ENCODE measurements around the gene DIPK1B.

DIPK1B gene

DNA sequence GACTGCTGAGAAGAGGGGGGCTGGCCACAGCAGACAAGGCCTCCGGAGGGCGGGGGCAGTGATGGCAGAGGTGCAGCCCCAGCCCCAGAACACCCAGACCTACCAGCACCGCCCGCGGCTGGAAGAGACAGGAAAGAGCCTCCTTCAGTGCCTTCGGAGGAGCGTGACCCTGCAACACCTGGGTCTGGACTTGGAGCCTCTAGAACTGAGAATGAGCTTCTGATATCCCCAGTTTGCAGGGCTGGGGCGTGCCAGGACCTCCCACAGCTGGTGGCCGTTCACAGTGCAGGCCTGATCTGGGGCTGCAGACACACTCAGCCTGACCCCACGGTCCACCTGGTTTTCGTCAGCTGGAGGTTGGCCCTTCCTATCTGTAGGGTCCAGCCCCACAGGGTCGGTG is 21.2 kb downstream of the DIPK1B start:
- Histone ChIP-seq H3K9ac (ENCODE audit: low read length in 2 of 2) (no peak overlapping the region), H3K4me1 (ENCODE audit: control insufficient read depth, insufficient read depth, low read length) (peaks cover 9% of the 10 kb centered on the region)

DNA sequence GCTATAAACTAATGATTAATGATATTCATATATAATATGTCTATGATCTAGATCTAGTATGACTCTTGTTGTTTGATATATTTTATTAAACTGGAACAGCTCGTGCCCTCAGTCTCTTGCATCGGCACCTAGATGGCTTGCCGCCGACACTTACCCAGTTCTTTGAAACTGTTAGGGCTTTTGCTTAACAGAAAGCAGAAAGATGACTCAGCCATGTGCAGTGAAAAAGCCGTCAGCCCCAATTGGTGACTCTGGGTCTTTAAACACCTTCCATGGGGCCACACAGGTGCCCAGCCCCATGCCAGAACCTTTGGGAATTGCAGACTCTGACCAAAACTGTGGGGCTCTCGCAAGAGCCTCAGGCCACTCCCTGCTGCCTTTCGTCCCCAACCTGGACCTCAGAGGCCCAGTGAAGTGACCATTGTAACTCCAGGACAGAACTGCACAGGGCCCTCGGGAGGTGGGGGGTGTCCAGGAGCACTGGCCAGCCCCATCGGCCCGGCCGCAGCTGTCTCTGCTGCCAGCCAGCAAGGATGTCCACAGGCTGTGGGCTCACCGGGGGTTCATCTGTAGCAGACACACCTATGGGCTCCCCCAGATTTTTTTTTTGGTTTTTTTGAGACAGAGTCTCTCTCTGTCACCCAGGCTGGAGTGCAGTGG is 22.6 kb downstream of the DIPK1B start:
- H3K9ac ChIP-seq (ENCODE audit: low read length in 2 of 2): no peak overlapping the region
- peaks cover 0 to 2% of the 10 kb centered on the region in 2 donors for H3K27me3 ChIP-seq (ENCODE audit: control insufficient read depth in 1 of 2, insufficient read depth in 2 of 2, low read length in 2 of 2)
- no peaks in the 10 kb centered on the region for H3K4me1 ChIP-seq (ENCODE audit: control insufficient read depth, insufficient read depth, low read length)
- no peak overlapping the region for H3K27ac ChIP-seq (ENCODE audit: low read length)
- no peaks in the 10 kb centered on the region for H3K9me3 ChIP-seq (ENCODE audit: control insufficient read depth in 2 of 2, low read length in 2 of 2)
- H3K4me3 ChIP-seq (ENCODE audit: low read length in 2 of 2): no peak overlapping the region
- no peaks in the 10 kb centered on the region for H3K36me3 ChIP-seq (ENCODE audit: control insufficient read depth in 2 of 2, insufficient read depth in 2 of 2, low read length in 2 of 2)

More for the DNA sequence above, 21.2 kb downstream of the DIPK1B start:
- Histone ChIP-seq H3K4me3 (ENCODE audit: low read length in 2 of 2) (no peak overlapping the region), H3K27ac (ENCODE audit: low read length) (no peak overlapping the region), H3K27me3 (ENCODE audit: control insufficient read depth in 1 of 2, insufficient read depth in 2 of 2, low read length in 2 of 2) (no peaks in the 10 kb centered on the region), H3K9me3 (ENCODE audit: control insufficient read depth in 2 of 2, low read length in 2 of 2) (no peaks in the 10 kb centered on the region), H3K36me3 (ENCODE audit: control insufficient read depth in 2 of 2, insufficient read depth in 2 of 2, low read length in 2 of 2) (no peaks in the 10 kb centered on the region)

DNA sequence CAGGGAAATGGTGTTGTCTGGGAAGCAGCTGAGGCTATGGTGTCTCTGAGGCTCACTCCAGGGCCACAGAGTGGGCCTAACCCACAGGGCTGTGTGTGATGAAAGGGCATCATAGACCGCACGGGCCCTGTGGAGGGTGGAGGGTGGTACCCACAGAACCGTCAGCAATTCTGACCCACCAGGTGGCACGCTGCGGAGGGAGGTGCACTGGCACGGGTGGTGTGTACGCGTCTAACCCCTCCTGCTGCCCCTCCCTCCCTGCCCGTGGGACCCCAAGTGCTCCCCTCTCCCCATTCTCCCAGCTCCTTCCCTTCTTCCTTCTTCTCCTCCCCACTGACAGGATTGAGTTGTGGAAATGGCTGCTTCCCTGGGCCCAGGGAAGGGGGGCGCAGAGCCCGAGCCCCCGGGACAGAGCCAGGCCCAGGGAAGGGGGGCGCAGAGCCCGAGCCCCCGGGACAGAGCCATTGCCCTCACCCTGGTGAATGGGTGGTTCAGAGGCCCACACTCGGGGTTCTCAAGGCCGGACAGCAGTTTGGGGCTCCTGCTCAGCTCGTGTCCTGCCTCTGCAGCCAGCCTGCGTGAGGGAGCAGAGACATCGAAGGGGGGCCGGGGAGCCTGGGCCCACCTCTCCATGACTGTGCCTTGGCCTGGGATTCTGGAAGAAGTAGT is 23.6 kb downstream of the DIPK1B start:
- H3K9me3 ChIP-seq (ENCODE audit: control insufficient read depth in 2 of 2, low read length in 2 of 2): no peaks in the 10 kb centered on the region
- no peak overlapping the region for H3K27ac ChIP-seq (ENCODE audit: low read length)
- H3K4me3 ChIP-seq (ENCODE audit: low read length in 2 of 2): no peak overlapping the region
- no peaks in the 10 kb centered on the region for H3K36me3 ChIP-seq (ENCODE audit: control insufficient read depth in 2 of 2, insufficient read depth in 2 of 2, low read length in 2 of 2)
- H3K9ac ChIP-seq (ENCODE audit: low read length in 2 of 2): no peak overlapping the region
- no peaks in the 10 kb centered on the region for H3K4me1 ChIP-seq (ENCODE audit: control insufficient read depth, insufficient read depth, low read length)
- H3K27me3 ChIP-seq (ENCODE audit: control insufficient read depth in 1 of 2, insufficient read depth in 2 of 2, low read length in 2 of 2): peaks cover 4% of the 10 kb centered on the region in 2 donors

DNA sequence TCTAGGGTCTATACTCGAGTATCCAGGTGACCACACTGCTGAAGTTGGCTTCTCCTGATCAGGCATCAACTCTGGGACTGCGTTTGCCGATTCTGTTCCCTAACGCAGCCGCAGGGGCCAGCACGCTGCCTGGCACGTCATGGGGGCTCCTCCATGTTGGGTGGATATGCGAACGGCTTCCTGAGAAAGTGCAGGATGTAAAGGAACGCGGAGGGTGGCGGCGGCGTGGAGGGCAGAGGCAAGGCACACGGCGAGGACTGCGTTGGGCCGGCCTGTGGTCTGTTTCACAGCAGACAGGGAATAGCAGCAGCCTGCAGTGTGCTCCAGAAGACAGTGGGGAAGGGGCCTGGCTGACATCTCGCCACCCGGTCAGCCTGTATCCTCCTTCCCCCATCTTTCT is 26.6 kb downstream of the DIPK1B start:
- H3K9me3 ChIP-seq (ENCODE audit: control insufficient read depth in 2 of 2, low read length in 2 of 2): no peaks in the 10 kb centered on the region
- H3K27ac ChIP-seq (ENCODE audit: low read length): no peak overlapping the region
- no peaks in the 10 kb centered on the region for H3K36me3 ChIP-seq (ENCODE audit: control insufficient read depth in 2 of 2, insufficient read depth in 2 of 2, low read length in 2 of 2)
- peaks cover 26 to 29% of the 10 kb centered on the region in 2 donors for H3K27me3 ChIP-seq (ENCODE audit: control insufficient read depth in 1 of 2, insufficient read depth in 2 of 2, low read length in 2 of 2)
- H3K9ac ChIP-seq (ENCODE audit: low read length in 2 of 2): no peak overlapping the region
- H3K4me1 ChIP-seq (ENCODE audit: control insufficient read depth, insufficient read depth, low read length): peaks cover 2% of the 10 kb centered on the region
- no peak overlapping the region for H3K4me3 ChIP-seq (ENCODE audit: low read length in 2 of 2)

DNA sequence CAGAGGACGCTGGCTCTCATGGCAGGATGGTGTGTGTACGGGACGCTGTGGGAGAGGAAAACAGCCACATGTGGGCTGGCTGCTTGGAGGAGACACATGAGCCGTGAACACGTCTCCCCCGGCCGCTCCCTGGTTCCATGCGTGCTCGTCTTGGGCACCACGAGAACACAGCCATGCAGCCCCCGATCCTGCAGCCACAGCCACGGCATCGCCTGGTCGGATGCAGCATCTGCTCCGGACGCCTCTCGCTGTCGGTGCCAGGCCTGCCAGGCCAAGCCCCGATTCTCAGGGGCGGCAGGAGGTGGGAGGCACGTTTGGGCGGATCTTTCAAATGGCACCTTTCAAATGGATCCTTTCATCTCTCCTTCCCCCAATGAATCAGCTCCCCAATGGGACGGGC is 27.1 kb downstream of the DIPK1B start:
- no peaks in the 10 kb centered on the region for H3K36me3 ChIP-seq (ENCODE audit: control insufficient read depth in 2 of 2, insufficient read depth in 2 of 2, low read length in 2 of 2)
- H3K4me3 ChIP-seq (ENCODE audit: low read length in 2 of 2): no peak overlapping the region
- no peaks in the 10 kb centered on the region for H3K9me3 ChIP-seq (ENCODE audit: control insufficient read depth in 2 of 2, low read length in 2 of 2)
- H3K4me1 ChIP-seq (ENCODE audit: control insufficient read depth, insufficient read depth, low read length): peaks cover 2% of the 10 kb centered on the region
- no peak overlapping the region for H3K9ac ChIP-seq (ENCODE audit: low read length in 2 of 2)
- peaks cover 27 to 30% of the 10 kb centered on the region in 2 donors for H3K27me3 ChIP-seq (ENCODE audit: control insufficient read depth in 1 of 2, insufficient read depth in 2 of 2, low read length in 2 of 2)
- no peak overlapping the region for H3K27ac ChIP-seq (ENCODE audit: low read length)

DNA sequence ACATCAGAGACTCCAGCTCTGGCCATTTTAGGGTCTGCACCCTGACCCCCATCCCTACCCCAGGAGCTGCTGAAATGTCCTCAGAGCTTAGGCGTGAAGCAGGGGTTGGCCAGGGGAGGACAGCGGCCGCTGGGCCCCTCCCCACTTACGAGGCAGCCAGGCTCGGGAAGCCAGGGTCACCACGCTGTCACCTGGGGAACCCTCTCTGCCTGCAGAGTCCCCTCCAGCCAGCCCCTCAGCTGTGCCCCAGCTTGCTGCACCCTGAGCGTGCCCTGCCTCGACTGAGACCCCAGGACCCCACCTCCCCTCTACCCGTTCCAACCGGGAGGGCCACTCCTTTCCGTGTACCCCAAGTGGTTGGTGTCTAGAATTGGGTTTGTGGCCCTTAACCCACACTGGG is 27.7 kb downstream of the DIPK1B start:
- Histone ChIP-seq H3K9ac (ENCODE audit: low read length in 2 of 2) (no peak overlapping the region), H3K27me3 (ENCODE audit: control insufficient read depth in 1 of 2, insufficient read depth in 2 of 2, low read length in 2 of 2) (peaks cover 27 to 30% of the 10 kb centered on the region in 2 donors), H3K4me3 (ENCODE audit: low read length in 2 of 2) (no peak overlapping the region), H3K27ac (ENCODE audit: low read length) (no peak overlapping the region), H3K4me1 (ENCODE audit: control insufficient read depth, insufficient read depth, low read length) (peaks cover 2% of the 10 kb centered on the region), H3K36me3 (ENCODE audit: control insufficient read depth in 2 of 2, insufficient read depth in 2 of 2, low read length in 2 of 2) (no peaks in the 10 kb centered on the region), H3K9me3 (ENCODE audit: control insufficient read depth in 2 of 2, low read length in 2 of 2) (no peaks in the 10 kb centered on the region)

DNA sequence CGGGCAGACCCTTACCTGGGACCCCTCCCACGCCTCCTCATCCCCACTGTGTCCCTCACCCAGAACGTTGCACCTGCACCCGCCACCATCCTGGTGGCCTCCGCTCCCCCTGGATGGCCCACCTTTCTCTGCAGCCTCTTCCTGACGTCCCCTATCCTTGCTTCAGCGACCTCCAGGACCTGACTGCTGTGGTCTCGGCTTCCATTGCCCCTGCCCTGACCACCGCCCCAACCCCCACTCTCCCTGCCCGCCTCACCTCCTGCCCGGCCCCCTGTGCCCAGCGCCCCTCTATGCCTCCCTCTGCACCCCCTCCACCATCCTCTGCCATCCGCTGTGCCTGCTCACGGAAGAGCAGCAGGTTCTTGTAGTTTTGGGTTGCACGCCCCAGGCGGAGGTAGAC is 28.1 kb downstream of the DIPK1B start:
- no peak overlapping the region for H3K9ac ChIP-seq (ENCODE audit: low read length in 2 of 2)
- H3K4me1 ChIP-seq (ENCODE audit: control insufficient read depth, insufficient read depth, low read length): peaks cover 2% of the 10 kb centered on the region
- H3K27ac ChIP-seq (ENCODE audit: low read length): no peak overlapping the region
- H3K9me3 ChIP-seq (ENCODE audit: control insufficient read depth in 2 of 2, low read length in 2 of 2): no peaks in the 10 kb centered on the region
- H3K36me3 ChIP-seq (ENCODE audit: control insufficient read depth in 2 of 2, insufficient read depth in 2 of 2, low read length in 2 of 2): no peaks in the 10 kb centered on the region
- H3K4me3 ChIP-seq (ENCODE audit: low read length in 2 of 2): no peak overlapping the region
- H3K27me3 ChIP-seq (ENCODE audit: control insufficient read depth in 1 of 2, insufficient read depth in 2 of 2, low read length in 2 of 2): peaks cover 27 to 30% of the 10 kb centered on the region in 2 donors

DNA sequence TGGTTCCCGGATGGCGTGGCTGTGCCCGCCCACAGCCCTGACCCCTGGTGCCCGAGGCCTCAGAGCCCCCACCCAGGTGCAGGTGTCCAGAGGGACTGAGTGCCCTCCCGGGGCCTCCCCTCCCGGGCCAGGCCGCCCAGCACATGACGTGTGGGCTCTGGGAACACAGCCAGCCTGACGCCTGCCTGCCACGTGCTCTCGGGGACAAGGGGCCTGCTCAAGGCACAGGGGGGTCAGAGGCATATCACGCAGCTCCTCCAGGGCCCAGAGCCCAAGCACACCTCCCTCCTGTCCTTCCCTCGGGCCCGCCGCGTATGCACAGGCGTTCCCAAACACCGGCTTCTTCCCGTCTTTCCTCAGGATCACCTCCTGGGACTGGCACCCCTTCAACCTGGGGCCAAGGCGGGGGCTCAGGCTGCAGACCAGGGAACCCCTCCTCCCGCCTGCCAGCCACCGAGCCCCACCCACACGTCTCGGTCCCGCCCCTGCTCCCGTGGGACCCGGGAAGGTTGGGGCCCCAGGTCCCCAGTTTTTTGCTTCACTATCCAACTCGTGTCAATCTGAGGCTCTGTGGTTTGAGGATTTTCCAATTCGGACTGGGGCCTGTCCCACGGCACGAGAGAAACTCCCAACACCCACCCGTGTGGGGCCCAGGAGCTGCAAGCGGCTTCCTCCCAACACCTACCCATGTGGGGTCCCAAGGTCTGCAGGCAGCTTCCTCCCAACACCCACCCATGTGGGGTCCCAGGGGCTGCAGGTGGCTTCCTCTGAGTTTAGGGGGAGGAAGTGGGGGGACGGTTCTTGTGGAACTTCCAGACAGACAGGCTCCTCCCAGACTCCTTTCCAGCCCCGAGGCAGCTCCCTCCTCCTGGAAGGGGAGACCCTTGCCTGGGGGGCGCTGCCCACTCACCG is 28.9 kb downstream of the DIPK1B start:
- no peak overlapping the region for H3K27ac ChIP-seq (ENCODE audit: low read length)
- no peak overlapping the region for H3K4me3 ChIP-seq (ENCODE audit: low read length in 2 of 2)
- H3K36me3 ChIP-seq (ENCODE audit: control insufficient read depth in 2 of 2, insufficient read depth in 2 of 2, low read length in 2 of 2): no peaks in the 10 kb centered on the region
- peaks cover 2% of the 10 kb centered on the region for H3K4me1 ChIP-seq (ENCODE audit: control insufficient read depth, insufficient read depth, low read length)
- peaks cover 27 to 30% of the 10 kb centered on the region in 2 donors for H3K27me3 ChIP-seq (ENCODE audit: control insufficient read depth in 1 of 2, insufficient read depth in 2 of 2, low read length in 2 of 2)
- no peaks in the 10 kb centered on the region for H3K9me3 ChIP-seq (ENCODE audit: control insufficient read depth in 2 of 2, low read length in 2 of 2)
- no peak overlapping the region for H3K9ac ChIP-seq (ENCODE audit: low read length in 2 of 2)

DNA sequence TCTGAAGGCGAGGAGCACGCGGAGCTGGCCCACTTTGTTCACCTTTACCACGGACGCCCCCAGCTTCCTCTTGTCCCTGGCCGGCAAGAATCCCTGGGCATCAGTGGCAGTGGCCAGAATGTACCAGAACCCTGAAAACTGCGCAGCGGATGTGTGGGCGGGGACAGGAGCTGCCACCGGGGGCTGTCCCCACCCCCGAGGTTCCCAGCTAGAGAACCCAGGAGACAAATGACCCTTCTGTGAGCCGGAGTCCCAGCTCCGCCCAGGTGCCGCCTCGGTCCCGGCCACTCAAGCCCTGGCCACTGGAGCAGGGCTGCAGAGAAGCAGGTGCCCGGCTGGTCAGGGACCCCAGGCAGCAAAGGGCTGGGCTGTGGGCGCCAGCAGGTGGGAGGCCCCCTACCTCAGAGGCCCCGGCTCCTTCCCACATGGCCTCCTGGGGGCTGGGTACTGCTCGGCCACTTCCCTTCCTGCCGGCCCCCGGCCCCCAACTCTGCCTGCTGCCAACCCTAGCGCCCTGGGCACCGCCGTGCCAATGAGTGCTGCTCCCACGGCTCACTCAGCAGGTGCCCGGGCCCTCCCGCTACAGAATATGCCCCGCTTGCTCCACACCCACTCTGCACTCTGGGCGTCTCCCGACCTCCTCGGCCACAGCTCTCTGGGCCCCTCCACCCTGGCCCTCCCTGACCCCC is 29.7 kb downstream of the DIPK1B start:
- Histone ChIP-seq H3K27me3 (ENCODE audit: control insufficient read depth in 1 of 2, insufficient read depth in 2 of 2, low read length in 2 of 2) (peaks cover 27 to 30% of the 10 kb centered on the region in 2 donors), H3K9ac (ENCODE audit: low read length in 2 of 2) (no peak overlapping the region), H3K9me3 (ENCODE audit: control insufficient read depth in 2 of 2, low read length in 2 of 2) (no peaks in the 10 kb centered on the region), H3K36me3 (ENCODE audit: control insufficient read depth in 2 of 2, insufficient read depth in 2 of 2, low read length in 2 of 2) (no peaks in the 10 kb centered on the region), H3K4me3 (ENCODE audit: low read length in 2 of 2) (no peak overlapping the region), H3K4me1 (ENCODE audit: control insufficient read depth, insufficient read depth, low read length) (peaks cover 2% of the 10 kb centered on the region), H3K27ac (ENCODE audit: low read length) (no peak overlapping the region)

DNA sequence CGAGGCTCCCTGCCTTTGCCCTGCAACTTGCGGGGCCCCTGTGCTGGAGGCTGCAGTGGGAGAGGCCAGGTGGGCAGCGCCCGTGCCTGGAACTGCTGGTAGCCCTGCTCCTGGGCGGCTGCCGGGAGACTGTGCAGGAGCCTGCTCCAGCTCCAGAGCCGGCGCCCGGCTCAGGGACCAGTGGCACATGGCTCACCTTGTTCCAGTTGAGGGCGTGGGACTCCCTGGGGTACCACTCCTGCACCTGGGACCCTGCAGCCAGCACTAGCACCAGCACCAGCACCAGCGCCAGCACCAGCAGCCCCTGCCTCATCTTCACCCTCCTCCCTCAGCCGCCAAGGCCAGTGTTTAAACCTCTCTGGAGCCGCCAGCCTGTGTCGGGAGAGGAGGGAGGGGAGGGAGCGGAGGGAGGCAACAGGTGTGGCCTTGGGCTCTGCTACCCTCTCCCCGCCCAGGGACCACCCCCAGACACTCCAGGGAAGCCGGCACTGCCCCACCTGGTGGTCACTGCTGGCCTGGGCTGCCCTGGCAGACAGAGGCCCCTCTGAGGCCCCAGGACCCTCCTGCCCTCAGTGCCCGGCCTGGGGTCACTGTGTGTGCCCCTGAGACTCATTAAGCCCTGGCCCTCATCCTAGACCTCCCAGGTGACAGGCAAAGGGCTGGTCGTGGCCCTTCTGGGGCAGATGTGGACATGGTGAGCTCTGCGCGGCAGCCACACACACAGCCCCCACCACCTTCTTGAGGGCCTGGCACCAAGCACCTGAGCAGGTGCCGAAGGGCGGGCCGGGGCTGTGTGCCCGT is 30.4 kb downstream of the DIPK1B start, which contains the start of gene LCN10:
Gene LCN10 (minus strand): TSS at position 350 of the 801 bp plus-strand sequence. CDS start 37 bp downstream, at position 313.
- Histone ChIP-seq H3K27me3 (ENCODE audit: control insufficient read depth in 1 of 2, insufficient read depth in 2 of 2, low read length in 2 of 2) (peaks cover 27 to 30% of the 10 kb centered on the region in 2 donors), H3K4me3 (ENCODE audit: low read length in 2 of 2) (no peak within 1 kb of the TSS), H3K4me1 (ENCODE audit: control insufficient read depth, insufficient read depth, low read length) (peaks cover 2% of the 10 kb centered on the region), H3K9me3 (ENCODE audit: control insufficient read depth in 2 of 2, low read length in 2 of 2) (no peaks in the 10 kb centered on the region), H3K9ac (ENCODE audit: low read length in 2 of 2) (no peak within 1 kb of the TSS), H3K27ac (ENCODE audit: low read length) (no peak within 1 kb of the TSS), H3K36me3 (ENCODE audit: control insufficient read depth in 2 of 2, insufficient read depth in 2 of 2, low read length in 2 of 2) (no peaks in the 10 kb centered on the region)
